Measurements from ENCODE around the gene GPR107. TPM values are rescaled to one million over a fixed set of nuclear protein-coding genes. Genes with fewer than 3 reads are reported as not detected.

Gene GPR107
- total and polyA plus RNA-seq, 2 donors (not counting 1 experiment from before 2014, with no cell fraction given) = 10.4 to 28.1 TPM

DNA sequence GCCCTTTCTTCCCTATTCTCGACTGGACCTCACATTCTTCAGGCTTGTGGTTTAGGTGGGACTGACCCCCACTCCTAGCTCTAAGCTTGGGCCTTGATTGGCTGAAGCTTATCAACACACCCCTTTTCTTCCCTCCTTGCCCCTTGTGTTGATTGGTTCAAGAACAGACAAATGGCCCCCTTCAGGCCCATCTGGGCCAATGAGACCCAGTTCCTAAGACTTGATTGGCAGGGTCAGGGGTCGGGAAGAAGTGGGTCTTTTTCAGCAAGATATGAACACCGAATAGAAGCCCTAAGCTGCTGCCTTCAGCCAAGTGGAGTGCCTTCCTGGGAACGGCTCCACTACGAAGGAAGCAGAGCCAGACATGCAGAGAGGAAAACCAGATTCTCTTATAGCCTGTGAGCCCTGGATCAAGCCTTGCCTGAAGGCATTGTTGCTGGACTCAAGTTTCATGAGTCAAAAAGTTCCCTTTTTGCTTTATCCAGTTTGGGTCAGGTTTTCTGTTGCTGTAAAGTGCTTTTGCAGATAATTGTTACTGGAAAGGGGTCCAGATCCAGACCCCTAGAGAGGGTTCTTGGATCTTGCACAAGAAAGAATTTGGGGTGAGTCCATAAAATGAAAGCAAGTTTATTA lies 96.1 kb downstream of the GPR107 start:
- H3K4me1 ChIP-seq (ENCODE audit: control insufficient read depth in 2 of 2, insufficient read depth in 2 of 2, low read length in 2 of 2) = no peaks in the 10 kb centered on the region
- Mint-ChIP-seq H3K27me3 (peaks cover 28% of the 10 kb centered on the region), H3K4me3 (no peak overlapping the region), H3K27ac (no peak overlapping the region), H3K9me3 (ENCODE audit: insufficient read depth) (no peaks in the 10 kb centered on the region), H3K4me1 (no peaks in the 10 kb centered on the region)
- DNase-seq (no peak), ATAC-seq (ENCODE audit: low read depth) (no peak)
- intact Hi-C loops (cut with micrococcal nuclease) = no loop called here
- H3K4me2 ChIP-seq (replicated peaks; ENCODE audit: low read depth, low read length, poor library complexity, severe bottlenecking) = no peak overlapping the region
- no peaks in the 10 kb centered on the region for H4K20me1 ChIP-seq (ENCODE audit: control insufficient read depth, insufficient read depth, low read length, poor library complexity, severe bottlenecking)
- TF ChIP-seq EZH2 (IDR thresholded peaks at IDR 0.05; ENCODE audit: borderline replicate concordance, insufficient read depth, low read depth, low read length, poor library complexity, severe bottlenecking) (no peak), CTCF (IDR thresholded peaks at IDR 0.05) (no peak)
- no peaks in the 10 kb centered on the region for H3K9me3 ChIP-seq (ENCODE audit: control extremely low read depth in 1 of 3, control insufficient read depth in 2 of 3, insufficient read depth in 1 of 3, low read length in 2 of 3)
- H3K27ac ChIP-seq (ENCODE audit: low read length in 2 of 2) = no peak overlapping the region
- H3K4me3 ChIP-seq (ENCODE audit: control extremely low read depth in 1 of 5, extremely low read depth in 1 of 5, insufficient read depth in 1 of 5, low read depth in 2 of 5, low read length in 4 of 5) = no peak overlapping the region
- ChIA-PET CTCF (no interaction called here), POLR2A (interaction anchor here (0.6 kb wide), 1 partner anchor 1117 kb away, joined by 3 read pairs; no protein-coding TSS in a partner anchor)
- peaks cover 0 to 13% (median 5%) of the 10 kb centered on the region in 4 experiments for H3K27me3 ChIP-seq (replicated peaks in 1 of 4; ENCODE audit: control extremely low read depth in 1 of 4, control insufficient read depth in 3 of 4, insufficient read depth in 4 of 4, low read length in 3 of 4)
- 93% methylated on average over 4 of the region's 5 CpGs for WGBS (ENCODE audit: insufficient coverage)
- no peak overlapping the region for H3K9ac ChIP-seq (ENCODE audit: low read length)
- no peak overlapping the region for H2AFZ ChIP-seq (ENCODE audit: insufficient read depth, low read depth, low read length, poor library complexity, severe bottlenecking)
- H3K36me3 ChIP-seq (replicated peaks in 1 of 2; ENCODE audit: control extremely low read depth in 1 of 2, control insufficient read depth in 1 of 2, extremely low read depth in 1 of 2, insufficient read depth in 2 of 2, low read length in 1 of 2) = no peaks in the 10 kb centered on the region
- no peaks in the 10 kb centered on the region for H3K79me2 ChIP-seq (ENCODE audit: control insufficient read depth, insufficient read depth, low read length)

GRCh38 chr9:130150779-130151382 lies 97.2 kb downstream of the GPR107 start:
- intact Hi-C loops (cut with micrococcal nuclease) = no loop called here
- H3K27me3 Mint-ChIP-seq = peaks cover 20% of the 10 kb centered on the region
- Histone ChIP-seq H3K9me3 (ENCODE audit: control extremely low read depth in 1 of 3, control insufficient read depth in 2 of 3, insufficient read depth in 1 of 3, low read length in 2 of 3) (no peaks in the 10 kb centered on the region), H3K4me1 (ENCODE audit: control insufficient read depth in 2 of 2, insufficient read depth in 2 of 2, low read length in 2 of 2) (no peaks in the 10 kb centered on the region), H3K4me3 (ENCODE audit: control extremely low read depth in 1 of 5, extremely low read depth in 1 of 5, insufficient read depth in 1 of 5, low read depth in 2 of 5, low read length in 4 of 5) (no peak overlapping the region), H3K27ac (ENCODE audit: low read length in 2 of 2) (no peak overlapping the region), H3K27me3 (replicated peaks in 1 of 4; ENCODE audit: control extremely low read depth in 1 of 4, control insufficient read depth in 3 of 4, insufficient read depth in 4 of 4, low read length in 3 of 4) (peaks cover 0 to 5% (median 1%) of the 10 kb centered on the region in 4 experiments), H2AFZ (ENCODE audit: insufficient read depth, low read depth, low read length, poor library complexity, severe bottlenecking) (no peak overlapping the region), H3K4me2 (replicated peaks; ENCODE audit: low read depth, low read length, poor library complexity, severe bottlenecking) (no peak overlapping the region), H3K79me2 (ENCODE audit: control insufficient read depth, insufficient read depth, low read length) (no peaks in the 10 kb centered on the region), H3K9ac (ENCODE audit: low read length) (no peak overlapping the region), H4K20me1 (ENCODE audit: control insufficient read depth, insufficient read depth, low read length, poor library complexity, severe bottlenecking) (no peaks in the 10 kb centered on the region), H3K36me3 (replicated peaks in 1 of 2; ENCODE audit: control extremely low read depth in 1 of 2, control insufficient read depth in 1 of 2, extremely low read depth in 1 of 2, insufficient read depth in 2 of 2, low read length in 1 of 2) (no peaks in the 10 kb centered on the region)
- no peaks in the 10 kb centered on the region for H3K4me1 Mint-ChIP-seq
- no peak overlapping the region for H3K27ac Mint-ChIP-seq
- H3K4me3 Mint-ChIP-seq = no peak overlapping the region
- ATAC-seq (ENCODE audit: low read depth) = no peak
- 92% methylated on average over 9 of the region's 14 CpGs for WGBS (ENCODE audit: insufficient coverage)
- ChIA-PET POLR2A (no interaction called here), CTCF (no interaction called here)
- no peak for TF ChIP-seq EZH2 (IDR thresholded peaks at IDR 0.05; ENCODE audit: borderline replicate concordance, insufficient read depth, low read depth, low read length, poor library complexity, severe bottlenecking)
- no peak for TF ChIP-seq CTCF (IDR thresholded peaks at IDR 0.05)
- no peak for DNase-seq
- H3K9me3 Mint-ChIP-seq (ENCODE audit: insufficient read depth) = no peaks in the 10 kb centered on the region
